Liver (tissue), 3 donors: ENCODE results near the gene RICTOR.

Experiments used
- EGR1 ChIP-seq, 2 donors: IDR thresholded peaks; 2 replicates each; pipeline ENCODE4 v1.6.1; 2016 to 2018; ENCODE audit warnings: antibody characterized with exemption in 2 of 2, low read depth in 2 of 2
- GABPA ChIP-seq, 2 donors: IDR thresholded peaks in 1 of 2; conservative IDR thresholded peaks in 1 of 2; 2 replicates each; pipeline ENCODE4 v1.6.1; 2016; ENCODE audit warnings: antibody characterized with exemption in 2 of 2, mild to moderate bottlenecking in 1 of 2, moderate library complexity in 1 of 2
- NR2F2 ChIP-seq: IDR thresholded peaks from 2 replicates; pipeline ENCODE4 v1.6.1; 2016; ENCODE audit warnings: antibody characterized with exemption
- RAD21 ChIP-seq, 2 donors: IDR thresholded peaks; 2 replicates each; pipeline ENCODE4 v1.6.1; 2016; ENCODE audit warnings: antibody characterized with exemption in 2 of 2, mild to moderate bottlenecking in 2 of 2
- TAF1 ChIP-seq: conservative IDR thresholded peaks from 2 replicates; pipeline ENCODE4 v1.6.1; 2016; ENCODE audit warnings: antibody characterized with exemption, mild to moderate bottlenecking
- TF ChIP-seq, protein P1 (sequence below): IDR thresholded peaks from 2 replicates; pipeline ENCODE4 v1.6.1; 2016; ENCODE audit warnings: antibody characterized with exemption
- TF ChIP-seq, protein P2 (sequence below): fragments of 150-350 bp; IDR thresholded peaks from 2 replicates; pipeline ENCODE4 v1.5.1; 2017; ENCODE audit warnings: improper control_type of control experiment, low read depth, low read length; ENCODE audit not compliant: missing input control
- TF ChIP-seq, protein P3 (sequence below): IDR thresholded peaks from 2 replicates; pipeline ENCODE4 v1.6.1; 2016; ENCODE audit warnings: antibody characterized with exemption, mild to moderate bottlenecking
- donor health status: healthy.
- donor health status: healthy.

DNA sequence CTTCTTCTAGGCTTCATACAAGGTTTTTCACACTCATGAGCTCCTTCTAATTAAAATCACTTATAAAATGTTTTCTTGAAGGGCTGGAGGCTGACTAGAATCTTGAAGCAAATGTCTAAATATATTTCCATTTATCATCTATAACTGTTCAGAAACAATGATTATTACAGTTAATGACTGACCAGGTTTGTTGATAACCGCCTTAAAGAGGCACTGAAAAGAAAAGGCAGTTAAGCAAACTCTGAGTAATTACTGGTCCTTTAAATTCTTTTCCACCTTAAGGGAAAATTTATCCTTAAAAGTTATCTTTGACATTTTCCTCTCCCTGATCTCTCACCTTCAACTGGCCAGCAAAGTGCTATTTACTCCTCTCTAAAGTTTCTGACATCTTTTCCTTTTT, 43.2 kb downstream of the RICTOR start:
- TF ChIP-seq NR2F2, result no peak
- TF ChIP-seq, protein P1, sequence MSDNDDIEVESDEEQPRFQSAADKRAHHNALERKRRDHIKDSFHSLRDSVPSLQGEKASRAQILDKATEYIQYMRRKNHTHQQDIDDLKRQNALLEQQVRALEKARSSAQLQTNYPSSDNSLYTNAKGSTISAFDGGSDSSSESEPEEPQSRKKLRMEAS, result no peak
- no peak for TF ChIP-seq RAD21 (IDR thresholded peaks at IDR 0.05)
- no peak for TF ChIP-seq EGR1 (IDR thresholded peaks at IDR 0.05; ENCODE audit: low read depth in 2 of 2)
- TF ChIP-seq, protein P2, sequence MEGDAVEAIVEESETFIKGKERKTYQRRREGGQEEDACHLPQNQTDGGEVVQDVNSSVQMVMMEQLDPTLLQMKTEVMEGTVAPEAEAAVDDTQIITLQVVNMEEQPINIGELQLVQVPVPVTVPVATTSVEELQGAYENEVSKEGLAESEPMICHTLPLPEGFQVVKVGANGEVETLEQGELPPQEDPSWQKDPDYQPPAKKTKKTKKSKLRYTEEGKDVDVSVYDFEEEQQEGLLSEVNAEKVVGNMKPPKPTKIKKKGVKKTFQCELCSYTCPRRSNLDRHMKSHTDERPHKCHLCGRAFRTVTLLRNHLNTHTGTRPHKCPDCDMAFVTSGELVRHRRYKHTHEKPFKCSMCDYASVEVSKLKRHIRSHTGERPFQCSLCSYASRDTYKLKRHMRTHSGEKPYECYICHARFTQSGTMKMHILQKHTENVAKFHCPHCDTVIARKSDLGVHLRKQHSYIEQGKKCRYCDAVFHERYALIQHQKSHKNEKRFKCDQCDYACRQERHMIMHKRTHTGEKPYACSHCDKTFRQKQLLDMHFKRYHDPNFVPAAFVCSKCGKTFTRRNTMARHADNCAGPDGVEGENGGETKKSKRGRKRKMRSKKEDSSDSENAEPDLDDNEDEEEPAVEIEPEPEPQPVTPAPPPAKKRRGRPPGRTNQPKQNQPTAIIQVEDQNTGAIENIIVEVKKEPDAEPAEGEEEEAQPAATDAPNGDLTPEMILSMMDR, result no peak
- TF ChIP-seq, protein P3, sequence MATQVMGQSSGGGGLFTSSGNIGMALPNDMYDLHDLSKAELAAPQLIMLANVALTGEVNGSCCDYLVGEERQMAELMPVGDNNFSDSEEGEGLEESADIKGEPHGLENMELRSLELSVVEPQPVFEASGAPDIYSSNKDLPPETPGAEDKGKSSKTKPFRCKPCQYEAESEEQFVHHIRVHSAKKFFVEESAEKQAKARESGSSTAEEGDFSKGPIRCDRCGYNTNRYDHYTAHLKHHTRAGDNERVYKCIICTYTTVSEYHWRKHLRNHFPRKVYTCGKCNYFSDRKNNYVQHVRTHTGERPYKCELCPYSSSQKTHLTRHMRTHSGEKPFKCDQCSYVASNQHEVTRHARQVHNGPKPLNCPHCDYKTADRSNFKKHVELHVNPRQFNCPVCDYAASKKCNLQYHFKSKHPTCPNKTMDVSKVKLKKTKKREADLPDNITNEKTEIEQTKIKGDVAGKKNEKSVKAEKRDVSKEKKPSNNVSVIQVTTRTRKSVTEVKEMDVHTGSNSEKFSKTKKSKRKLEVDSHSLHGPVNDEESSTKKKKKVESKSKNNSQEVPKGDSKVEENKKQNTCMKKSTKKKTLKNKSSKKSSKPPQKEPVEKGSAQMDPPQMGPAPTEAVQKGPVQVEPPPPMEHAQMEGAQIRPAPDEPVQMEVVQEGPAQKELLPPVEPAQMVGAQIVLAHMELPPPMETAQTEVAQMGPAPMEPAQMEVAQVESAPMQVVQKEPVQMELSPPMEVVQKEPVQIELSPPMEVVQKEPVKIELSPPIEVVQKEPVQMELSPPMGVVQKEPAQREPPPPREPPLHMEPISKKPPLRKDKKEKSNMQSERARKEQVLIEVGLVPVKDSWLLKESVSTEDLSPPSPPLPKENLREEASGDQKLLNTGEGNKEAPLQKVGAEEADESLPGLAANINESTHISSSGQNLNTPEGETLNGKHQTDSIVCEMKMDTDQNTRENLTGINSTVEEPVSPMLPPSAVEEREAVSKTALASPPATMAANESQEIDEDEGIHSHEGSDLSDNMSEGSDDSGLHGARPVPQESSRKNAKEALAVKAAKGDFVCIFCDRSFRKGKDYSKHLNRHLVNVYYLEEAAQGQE, result no peak
- TF ChIP-seq TAF1, result no peak
- TF ChIP-seq GABPA (IDR thresholded peaks at IDR 0.05 in 1 of 2, conservative IDR thresholded peaks at IDR 0.05 in 1 of 2), result no peak
